Measurements from ENCODE around the gene GLIS1.
A peak's percentile ranks its signal among the peaks of the same experiment; 100 is the strongest.

The GLIS1 gene

GRCh38 chr1:53586765-53587164 lies 152.2 kb downstream of the GLIS1 start:
- Histone ChIP-seq H3F3A (ENCODE audit: low read depth) (no peaks in the 10 kb centered on the region), H4K20me1 (ENCODE audit: insufficient read depth, low read length, poor library complexity, severe bottlenecking) (no peaks in the 10 kb centered on the region), H3K79me2 (ENCODE audit: insufficient read depth, low read length) (no peaks in the 10 kb centered on the region), H3K9me2 (replicated peaks; ENCODE audit: low read depth, low read length) (no peaks in the 10 kb centered on the region), H3K4me3 (ENCODE audit: low read length, poor library complexity, severe bottlenecking) (no peak overlapping the region), H3K27me3 (ENCODE audit: insufficient read depth, low read length, poor library complexity, severe bottlenecking) (no peaks in the 10 kb centered on the region), H2AFZ (ENCODE audit: low read length) (no peak overlapping the region), H3K4me1 (ENCODE audit: insufficient read depth, low read length, poor library complexity, severe bottlenecking) (peaks cover 70% of the 10 kb centered on the region), H3K4me2 (ENCODE audit: low read depth, low read length, poor library complexity, severe bottlenecking) (no peak overlapping the region), H3K36me3 (ENCODE audit: insufficient read depth, low read length) (no peaks in the 10 kb centered on the region), H3K9ac (ENCODE audit: low read depth, low read length, poor library complexity, severe bottlenecking) (peak overlapping the region; percentile 24), H3K9me3 (ENCODE audit: insufficient read depth, low read depth, low read length) (no peaks in the 10 kb centered on the region)
- TF ChIP-seq EZH2phosphoT487 (IDR thresholded peaks at IDR 0.05; ENCODE audit: borderline replicate concordance) (no peak), CTCF (conservative IDR thresholded peaks at IDR 0.05; ENCODE audit: low read length) (no peak)

- Histone ChIP-seq H2AFZ (ENCODE audit: low read length) (no peak overlapping the region), H3K9me3 (ENCODE audit: insufficient read depth, low read depth, low read length) (no peaks in the 10 kb centered on the region), H4K20me1 (ENCODE audit: insufficient read depth, low read length, poor library complexity, severe bottlenecking) (no peaks in the 10 kb centered on the region), H3F3A (ENCODE audit: low read depth) (no peaks in the 10 kb centered on the region), H3K36me3 (ENCODE audit: insufficient read depth, low read length) (no peaks in the 10 kb centered on the region), H3K27me3 (ENCODE audit: insufficient read depth, low read length, poor library complexity, severe bottlenecking) (no peaks in the 10 kb centered on the region), H3K4me2 (ENCODE audit: low read depth, low read length, poor library complexity, severe bottlenecking) (peak overlapping the region; percentile 62), H3K4me3 (ENCODE audit: low read length, poor library complexity, severe bottlenecking) (peak overlapping the region; percentile 34), H3K9me2 (replicated peaks; ENCODE audit: low read depth, low read length) (no peaks in the 10 kb centered on the region), H3K4me1 (ENCODE audit: insufficient read depth, low read length, poor library complexity, severe bottlenecking) (peaks cover 66% of the 10 kb centered on the region), H3K79me2 (ENCODE audit: insufficient read depth, low read length) (no peaks in the 10 kb centered on the region), H3K9ac (ENCODE audit: low read depth, low read length, poor library complexity, severe bottlenecking) (peak overlapping the region; percentile 58)
- TF ChIP-seq EZH2phosphoT487 (IDR thresholded peaks at IDR 0.05; ENCODE audit: borderline replicate concordance) (no peak), CTCF (conservative IDR thresholded peaks at IDR 0.05; ENCODE audit: low read length) (no peak)
These were observed 153.4 kb downstream of the GLIS1 start for GRCh38 chr1:53585565-53585964.

DNA sequence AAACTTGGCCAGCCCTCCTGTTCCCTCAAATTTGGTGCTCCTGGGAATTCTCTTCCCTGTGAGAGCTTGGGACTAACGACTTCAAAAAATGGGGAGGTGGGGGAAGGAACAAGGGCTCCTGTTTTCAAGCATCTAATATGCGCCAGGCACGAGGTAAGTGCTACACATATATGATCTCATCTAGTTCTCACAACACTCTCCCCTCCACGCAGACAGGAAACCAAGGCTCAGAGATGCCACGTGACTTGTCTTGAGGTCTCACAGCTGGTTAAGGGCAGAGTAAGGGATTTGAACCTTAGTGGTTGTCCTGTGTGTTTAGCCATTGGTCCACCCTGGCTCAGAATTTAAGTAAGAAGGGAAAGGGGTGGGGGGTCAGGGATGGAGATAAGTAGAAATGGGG lies 153.8 kb downstream of the GLIS1 start:
- peak overlapping the region; percentile 58 for H3K9ac ChIP-seq (ENCODE audit: low read depth, low read length, poor library complexity, severe bottlenecking)
- H2AFZ ChIP-seq (ENCODE audit: low read length): no peak overlapping the region
- no peaks in the 10 kb centered on the region for H3K36me3 ChIP-seq (ENCODE audit: insufficient read depth, low read length)
- no peak for TF ChIP-seq CTCF (conservative IDR thresholded peaks at IDR 0.05; ENCODE audit: low read length)
- no peak for TF ChIP-seq EZH2phosphoT487 (IDR thresholded peaks at IDR 0.05; ENCODE audit: borderline replicate concordance)
- no peaks in the 10 kb centered on the region for H3K9me3 ChIP-seq (ENCODE audit: insufficient read depth, low read depth, low read length)
- H3K27me3 ChIP-seq (ENCODE audit: insufficient read depth, low read length, poor library complexity, severe bottlenecking): no peaks in the 10 kb centered on the region
- H4K20me1 ChIP-seq (ENCODE audit: insufficient read depth, low read length, poor library complexity, severe bottlenecking): no peaks in the 10 kb centered on the region
- H3K4me2 ChIP-seq (ENCODE audit: low read depth, low read length, poor library complexity, severe bottlenecking): peak overlapping the region; percentile 62
- peak overlapping the region; percentile 34 for H3K4me3 ChIP-seq (ENCODE audit: low read length, poor library complexity, severe bottlenecking)
- peaks cover 66% of the 10 kb centered on the region for H3K4me1 ChIP-seq (ENCODE audit: insufficient read depth, low read length, poor library complexity, severe bottlenecking)
- H3K9me2 ChIP-seq (replicated peaks; ENCODE audit: low read depth, low read length): no peaks in the 10 kb centered on the region
- no peaks in the 10 kb centered on the region for H3K79me2 ChIP-seq (ENCODE audit: insufficient read depth, low read length)
- no peaks in the 10 kb centered on the region for H3F3A ChIP-seq (ENCODE audit: low read depth)
